ENCODE data around the gene ISG20. TPM values are rescaled to one million over a fixed set of nuclear protein-coding genes. Genes with fewer than 3 reads are reported as not detected.
A peak's percentile ranks its signal among the peaks of the same experiment; 100 is the strongest.

The ISG20 gene
- total and polyA plus RNA-seq, 2 donors (not counting 3 experiments of a cell fraction or from before 2014, with no cell fraction given): 6.4 to 7.5 TPM

DNA sequence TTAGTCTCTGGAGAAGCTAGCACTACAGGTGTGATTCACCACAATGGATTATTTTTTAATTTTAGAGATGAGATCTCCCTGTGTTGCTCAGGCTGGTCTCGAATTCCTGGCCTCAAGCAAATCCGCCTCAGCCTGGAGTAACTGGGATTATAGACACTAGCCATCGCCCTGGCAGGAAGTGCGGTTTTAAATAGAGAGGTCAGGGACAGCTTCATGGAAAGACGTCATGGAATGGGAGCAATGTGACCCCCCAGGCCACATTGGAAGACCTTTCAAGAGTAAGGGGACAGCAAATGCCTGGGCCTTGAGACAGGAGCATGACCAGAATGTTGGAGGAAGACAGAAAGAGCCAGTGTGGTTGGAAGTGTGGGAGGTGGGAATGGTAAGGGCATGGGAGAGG lies 2.2 kb upstream of the ISG20 start:
- H3K9me3 ChIP-seq (replicated peaks; ENCODE audit: control insufficient read depth, insufficient read depth, low read length): no peaks in the 10 kb centered on the region
- FAIRE-seq (no peak), DNase-seq (ENCODE audit: low read depth, low spot score) (no peak)
- intact Hi-C loops (cut with micrococcal nuclease) (no loop called here), dilution Hi-C loops (cut with MboI; ENCODE audit: extremely low pct_ligation_motif_present, low sequenced_read_pairs) (no loop called here)
- H3K27ac ChIP-seq (ENCODE audit: insufficient read depth, low read depth, low read length): no peak overlapping the region
- H3K9me1 ChIP-seq (replicated peaks; ENCODE audit: control insufficient read depth, extremely low read depth, insufficient read depth, low read length): no peaks in the 10 kb centered on the region
- H3K9ac ChIP-seq (replicated peaks; ENCODE audit: extremely low read depth, insufficient read depth, low read length): no peak overlapping the region
- ChIA-PET POLR2A (no interaction called here), CTCF (no interaction called here)
- BruUV-seq (replicated peaks): no TSS peak
- H3K36me3 ChIP-seq (ENCODE audit: control insufficient read depth in 2 of 2, extremely low read depth in 1 of 2, insufficient read depth in 2 of 2, low read length in 2 of 2): peaks cover 3 to 4% of the 10 kb centered on the region in 2 experiments
- no peaks in the 10 kb centered on the region for H4K20me1 ChIP-seq (replicated peaks; ENCODE audit: control insufficient read depth, extremely low read depth, insufficient read depth, low read length)
- no peak overlapping the region for H2AFZ ChIP-seq (ENCODE audit: low read depth, low read length)
- H3K27me3 ChIP-seq (ENCODE audit: control insufficient read depth in 2 of 2, insufficient read depth in 2 of 2, low read length in 2 of 2): no peaks in the 10 kb centered on the region
- H3K4me3 ChIP-seq (replicated peaks in 1 of 3; ENCODE audit: insufficient read depth in 1 of 3, low read depth in 1 of 3, low read length in 3 of 3): no peak overlapping the region
- H3K79me2 ChIP-seq (ENCODE audit: control insufficient read depth, insufficient read depth, low read length): peaks cover 5% of the 10 kb centered on the region
- H3K4me1 ChIP-seq (ENCODE audit: control insufficient read depth, extremely low read depth, insufficient read depth, low read length): peaks cover 21% of the 10 kb centered on the region
- TF ChIP-seq FOS (IDR thresholded peaks at IDR 0.05; ENCODE audit: borderline replicate concordance, insufficient read depth, low read length): no peak
- TF ChIP-seq POLR2AphosphoS5 (IDR thresholded peaks at IDR 0.05; ENCODE audit: insufficient read depth, low read depth, low read length): peak; percentile 3
- no peak for TF ChIP-seq GATA2 (IDR thresholded peaks at IDR 0.05; ENCODE audit: insufficient read depth, insufficient read length, low read depth, low read length)
- TF ChIP-seq, protein P1, sequence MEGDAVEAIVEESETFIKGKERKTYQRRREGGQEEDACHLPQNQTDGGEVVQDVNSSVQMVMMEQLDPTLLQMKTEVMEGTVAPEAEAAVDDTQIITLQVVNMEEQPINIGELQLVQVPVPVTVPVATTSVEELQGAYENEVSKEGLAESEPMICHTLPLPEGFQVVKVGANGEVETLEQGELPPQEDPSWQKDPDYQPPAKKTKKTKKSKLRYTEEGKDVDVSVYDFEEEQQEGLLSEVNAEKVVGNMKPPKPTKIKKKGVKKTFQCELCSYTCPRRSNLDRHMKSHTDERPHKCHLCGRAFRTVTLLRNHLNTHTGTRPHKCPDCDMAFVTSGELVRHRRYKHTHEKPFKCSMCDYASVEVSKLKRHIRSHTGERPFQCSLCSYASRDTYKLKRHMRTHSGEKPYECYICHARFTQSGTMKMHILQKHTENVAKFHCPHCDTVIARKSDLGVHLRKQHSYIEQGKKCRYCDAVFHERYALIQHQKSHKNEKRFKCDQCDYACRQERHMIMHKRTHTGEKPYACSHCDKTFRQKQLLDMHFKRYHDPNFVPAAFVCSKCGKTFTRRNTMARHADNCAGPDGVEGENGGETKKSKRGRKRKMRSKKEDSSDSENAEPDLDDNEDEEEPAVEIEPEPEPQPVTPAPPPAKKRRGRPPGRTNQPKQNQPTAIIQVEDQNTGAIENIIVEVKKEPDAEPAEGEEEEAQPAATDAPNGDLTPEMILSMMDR (IDR thresholded peaks at IDR 0.05; ENCODE audit: extremely low read depth in 1 of 2, insufficient read depth in 1 of 2, low read depth in 1 of 2, low read length in 2 of 2): no peak
- no peak overlapping the region for H3K4me2 ChIP-seq (ENCODE audit: insufficient read depth, low read length)

DNA sequence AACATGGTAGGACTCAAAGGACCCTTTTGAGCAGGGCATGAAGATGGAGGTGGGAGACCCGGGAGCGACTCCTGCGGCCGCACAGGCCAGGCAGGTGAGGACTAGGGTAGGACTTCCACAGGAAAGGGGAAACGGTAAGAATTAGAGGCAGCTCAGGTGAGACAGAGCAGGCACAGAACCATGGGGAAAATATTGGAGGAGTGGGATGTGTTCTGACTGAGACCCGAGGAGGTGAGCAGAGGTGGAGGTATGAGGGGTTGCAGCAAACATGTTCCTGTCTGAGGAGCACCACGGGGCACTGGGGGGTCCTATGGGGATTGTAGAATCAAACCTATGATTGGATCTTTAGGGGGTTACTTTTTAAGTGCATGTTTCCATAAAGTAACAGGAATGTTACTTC lies 1.4 kb upstream of the ISG20 start:
- dilution Hi-C loops (cut with MboI; ENCODE audit: extremely low pct_ligation_motif_present, low sequenced_read_pairs): no loop called here
- Histone ChIP-seq H3K9ac (replicated peaks; ENCODE audit: extremely low read depth, insufficient read depth, low read length) (no peak overlapping the region), H4K20me1 (replicated peaks; ENCODE audit: control insufficient read depth, extremely low read depth, insufficient read depth, low read length) (no peaks in the 10 kb centered on the region), H3K36me3 (ENCODE audit: control insufficient read depth in 2 of 2, extremely low read depth in 1 of 2, insufficient read depth in 2 of 2, low read length in 2 of 2) (peaks cover 2 to 3% of the 10 kb centered on the region in 2 experiments), H3K79me2 (ENCODE audit: control insufficient read depth, insufficient read depth, low read length) (no peaks in the 10 kb centered on the region), H3K4me3 (replicated peaks in 1 of 3; ENCODE audit: insufficient read depth in 1 of 3, low read depth in 1 of 3, low read length in 3 of 3) (no peak overlapping the region), H3K4me2 (ENCODE audit: insufficient read depth, low read length) (no peak overlapping the region), H3K9me1 (replicated peaks; ENCODE audit: control insufficient read depth, extremely low read depth, insufficient read depth, low read length) (no peaks in the 10 kb centered on the region), H3K4me1 (ENCODE audit: control insufficient read depth, extremely low read depth, insufficient read depth, low read length) (peaks cover 21% of the 10 kb centered on the region), H3K27ac (ENCODE audit: insufficient read depth, low read depth, low read length) (peak overlapping the region; percentile 86), H2AFZ (ENCODE audit: low read depth, low read length) (no peak overlapping the region), H3K27me3 (ENCODE audit: control insufficient read depth in 2 of 2, insufficient read depth in 2 of 2, low read length in 2 of 2) (no peaks in the 10 kb centered on the region), H3K9me3 (replicated peaks; ENCODE audit: control insufficient read depth, insufficient read depth, low read length) (no peaks in the 10 kb centered on the region)
- CTCF ChIA-PET: interaction anchor here (1.8 kb wide), 1 partner anchor 12 kb away, joined by 11 read pairs; no protein-coding TSS in a partner anchor
- DNase-seq (ENCODE audit: low read depth, low spot score) (no peak), FAIRE-seq (no peak)
- intact Hi-C loops (cut with micrococcal nuclease): no loop called here
- no TSS peak for BruUV-seq (replicated peaks)
- peak; percentile 31 for TF ChIP-seq POLR2A (IDR thresholded peaks at IDR 0.05; ENCODE audit: low read depth, low read length)
- TF ChIP-seq POLR2AphosphoS5 (IDR thresholded peaks at IDR 0.05; ENCODE audit: insufficient read depth, low read depth, low read length): no peak
- POLR2A ChIA-PET: no interaction called here

All from endothelial cell of umbilical vein (primary cell).